Stimulated activated naive CD8-positive, alpha-beta T cell treated with anti-CD3 and anti-CD28 coated beads, Interleukin-15, Interleukin-2, amounts not matched to agents 100 U/mL and 50 U/mL, for 24 hours (primary cell): ENCODE data around the gene RFTN1.

Experiments used
- ATAC-seq: fragments of 150-1000 bp; cut with Tn5 transposase; one replicate; pipeline ENCODE4 v1.10.0; 2021
- DNase-seq: peaks from one replicate; pipeline ENCODE4 v3.0.0; 2021

RFTN1 gene

GRCh38 chr3:16279010-16279801 is 234.3 kb downstream of the RFTN1 start:
- ATAC-seq = no peak
- no peak for DNase-seq

DNA sequence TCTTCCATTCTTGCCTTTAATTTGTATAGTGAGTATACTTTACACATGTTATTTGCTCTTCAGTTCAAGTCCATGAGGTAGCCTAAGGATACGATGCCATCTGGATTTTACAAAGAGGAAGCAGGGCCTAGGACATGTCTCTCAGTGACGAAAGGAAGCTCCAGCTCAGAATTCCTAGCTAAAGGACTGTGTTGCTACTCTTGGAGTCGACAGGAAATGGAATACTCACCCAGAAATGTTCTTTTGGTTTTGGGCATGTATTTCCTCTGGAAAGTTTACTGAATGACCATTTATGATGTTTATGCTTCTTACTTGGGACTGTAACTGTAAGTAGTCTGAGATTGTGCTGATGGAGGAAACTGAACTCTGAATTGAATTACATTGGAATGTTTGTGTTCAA is 236.0 kb downstream of the RFTN1 start:
- ATAC-seq (no peak), DNase-seq (no peak)

DNA sequence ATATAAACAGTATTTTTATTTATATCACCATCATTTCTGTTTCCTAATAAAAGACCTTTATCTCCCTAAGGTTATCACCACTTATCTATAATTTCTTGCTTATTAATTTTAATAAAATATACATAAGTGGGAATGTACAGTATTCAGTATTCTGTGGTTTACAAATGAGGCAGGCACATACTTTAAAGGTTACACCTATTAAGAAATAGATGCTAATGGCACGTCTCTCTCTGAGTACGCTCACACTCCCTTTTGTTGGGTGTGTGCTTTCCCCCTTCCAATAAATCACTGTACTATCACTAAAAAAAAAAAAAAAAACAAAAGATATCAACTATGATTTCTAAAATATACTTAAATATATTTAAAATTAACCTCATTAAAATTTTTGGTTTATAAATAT is 239.6 kb downstream of the RFTN1 start:
- DNase-seq (no peak), ATAC-seq (no peak)

DNA sequence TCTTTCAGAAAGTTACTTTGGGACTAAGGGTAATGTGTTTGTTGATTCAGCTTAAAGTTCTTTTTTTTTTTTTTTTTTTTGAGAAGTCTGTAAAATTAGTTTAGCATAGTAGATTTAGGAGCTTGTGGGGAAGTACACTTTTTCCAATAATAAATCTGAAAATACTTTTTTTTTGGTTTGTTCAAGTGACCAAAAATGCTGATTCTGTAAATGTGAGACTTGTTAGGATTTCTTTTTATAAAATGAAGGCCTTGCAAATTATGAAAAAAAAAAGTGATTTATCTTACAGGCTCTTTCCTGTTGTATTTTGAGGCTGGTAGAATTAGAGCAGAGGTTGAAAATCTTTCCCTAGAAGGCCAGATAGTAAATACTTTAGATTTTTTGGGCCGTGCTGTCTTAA is 240.9 kb downstream of the RFTN1 start:
- ATAC-seq (no peak), DNase-seq (no peak)

GRCh38 chr3:16270855-16271254 is 242.6 kb downstream of the RFTN1 start:
- ATAC-seq (no peak), DNase-seq (no peak)

DNA sequence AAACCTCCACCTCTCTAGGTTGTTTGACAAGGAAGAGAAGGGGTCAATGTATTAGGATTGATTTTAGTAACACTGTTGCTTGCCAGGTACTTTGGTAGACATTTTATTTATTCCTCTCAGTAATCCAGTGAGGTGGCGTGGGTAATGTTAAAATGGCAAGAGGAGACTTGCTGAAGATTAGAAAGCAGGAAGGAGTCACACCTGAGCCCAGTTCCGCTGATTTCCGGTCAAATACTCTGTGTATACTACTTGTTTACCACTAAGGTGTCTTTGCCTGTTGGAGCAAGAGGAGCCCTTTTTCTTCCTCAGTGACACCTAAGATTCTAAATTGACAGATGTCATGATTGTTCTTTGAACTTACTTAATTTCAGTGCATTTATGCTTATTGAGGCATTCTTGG is 246.8 kb downstream of the RFTN1 start:
- DNase-seq (no peak), ATAC-seq (no peak)
